GM18867 (cell line): ENCODE results near the gene FAM107A.

ENCODE experiments used
- ATAC-seq: cut with Tn5 transposase; IDR thresholded peaks from one replicate; pipeline ENCODE4 v1.9.1; 2021; ENCODE audit warnings: mild to moderate bottlenecking, moderate library complexity; ENCODE audit not compliant: unreplicated experiment

The FAM107A gene

DNA sequence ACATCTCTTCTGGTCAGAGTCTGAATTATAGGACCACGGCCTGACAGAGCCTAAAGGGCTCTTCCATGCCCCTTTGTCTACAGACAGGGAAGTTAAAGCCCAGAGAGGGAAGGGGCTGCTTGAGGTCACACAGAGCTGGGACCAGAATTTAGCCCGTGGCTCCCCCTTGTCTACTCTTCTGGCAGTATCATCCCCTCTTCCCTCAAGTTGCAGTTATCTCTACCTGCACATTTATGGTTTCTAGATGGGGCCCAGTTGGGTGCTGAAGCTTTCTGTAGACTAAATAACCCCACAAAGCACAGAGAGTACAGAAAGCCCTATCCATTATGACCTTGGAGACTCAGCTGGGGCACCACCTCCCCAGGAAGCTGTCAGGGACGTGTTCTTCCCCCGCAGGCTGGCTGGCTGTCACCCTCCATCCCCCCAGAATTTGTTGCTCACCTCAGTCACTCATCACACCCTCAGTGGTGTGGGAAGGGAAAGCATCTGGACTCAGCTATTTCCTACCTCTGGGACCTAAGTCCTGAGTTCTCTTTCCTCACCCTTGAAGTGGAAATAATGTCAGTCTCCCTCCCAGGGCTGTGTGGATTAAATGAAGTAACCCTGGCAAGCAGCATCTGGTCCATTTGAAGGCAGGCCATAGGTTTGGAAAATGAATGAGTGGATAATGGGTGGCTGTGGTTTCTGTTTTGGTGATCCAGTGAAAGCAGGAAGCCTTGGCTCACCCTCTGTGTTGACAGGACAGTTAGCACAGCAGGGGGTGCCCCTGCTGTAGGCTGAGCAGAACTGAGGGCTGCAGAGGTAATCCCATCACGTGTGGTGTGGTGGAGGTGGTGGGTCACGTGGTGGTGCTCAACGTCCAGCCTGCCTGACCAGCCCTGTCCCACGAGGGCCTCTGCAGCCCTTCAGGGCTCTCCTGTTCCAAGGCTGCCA is 56.5 kb downstream of the FAM107A start:
- no peak for ATAC-seq

DNA sequence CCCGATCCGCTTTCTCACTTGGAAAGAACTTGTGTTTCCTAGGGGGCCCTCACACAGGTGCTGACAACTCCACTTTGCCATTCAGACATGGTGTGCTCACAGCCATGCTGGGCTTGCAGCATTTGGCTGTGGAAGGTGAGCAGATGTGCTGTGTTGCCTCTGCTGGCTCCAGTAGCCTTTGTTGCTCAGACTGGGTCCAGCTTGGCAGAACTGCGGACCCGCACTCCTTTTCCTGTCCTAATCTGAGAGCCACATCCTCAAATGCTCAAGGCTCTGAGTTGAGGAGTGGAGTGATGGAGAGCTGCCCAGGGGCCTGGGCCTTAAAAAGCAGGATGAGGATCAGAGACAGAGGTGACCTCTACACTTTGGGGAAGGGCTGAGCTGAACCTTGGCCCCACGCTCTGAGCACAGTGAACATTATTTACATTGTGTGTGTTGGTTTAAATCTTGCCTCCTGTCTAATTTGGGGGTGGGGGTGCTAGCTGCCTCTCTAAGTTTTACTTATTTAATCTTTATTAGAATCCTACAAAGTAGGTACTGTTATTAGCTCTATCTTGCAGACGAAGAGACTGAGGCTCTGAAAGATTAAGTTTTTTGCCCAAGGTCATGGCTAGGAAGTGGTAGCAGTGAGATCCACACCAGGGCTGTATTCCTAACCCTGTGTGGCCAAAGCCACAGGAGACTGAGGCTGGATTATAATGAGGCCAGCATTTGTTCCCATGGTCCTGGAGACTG is 57.4 kb downstream of the FAM107A start:
- ATAC-seq = no peak

DNA sequence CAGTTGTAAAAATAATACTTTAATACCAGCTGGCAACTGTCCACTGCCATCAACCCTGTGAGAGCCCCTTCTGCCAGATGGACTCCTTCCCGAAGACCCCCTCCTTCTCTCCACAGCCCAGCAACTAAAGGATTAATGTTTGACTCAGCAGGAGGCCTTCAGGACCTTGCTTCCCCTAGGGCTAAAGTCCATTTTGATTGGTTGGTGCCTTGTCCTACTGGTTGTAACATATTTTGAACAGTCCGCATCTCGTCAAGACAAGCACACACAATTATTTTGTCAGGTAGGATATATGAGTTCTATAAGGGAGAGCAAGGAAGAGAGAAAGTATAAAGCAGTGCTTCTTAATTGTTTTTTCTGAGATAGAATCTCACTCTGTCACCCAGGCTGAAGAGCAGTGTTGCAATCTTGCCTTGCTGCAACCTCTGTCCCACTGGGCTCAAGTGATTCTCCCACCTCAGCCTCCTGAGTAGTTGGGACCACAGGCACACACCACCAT is 58.9 kb downstream of the FAM107A start:
- no peak for ATAC-seq

DNA sequence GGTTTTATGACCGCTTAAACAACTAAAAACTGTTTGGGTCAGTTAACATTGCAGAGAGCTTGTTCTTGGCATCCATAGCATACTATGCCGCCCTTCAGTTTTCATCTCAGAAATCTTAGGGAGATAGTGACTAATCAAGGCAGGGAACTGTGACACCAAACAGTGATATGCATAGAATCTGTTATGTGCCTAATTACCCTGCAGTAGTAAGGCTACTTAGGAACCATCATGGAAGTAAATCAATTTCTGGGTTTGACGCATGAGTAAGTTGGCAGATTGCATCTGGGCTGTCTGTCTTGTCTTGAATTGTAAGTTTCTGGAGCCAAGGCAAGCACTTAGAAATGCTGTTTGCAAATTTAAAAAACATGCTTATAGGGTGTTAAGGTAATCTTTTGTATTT is 62.8 kb downstream of the FAM107A start:
- no peak for ATAC-seq
